Liver (tissue), 9 donors: ENCODE data around the gene PLPP6. TPM values are rescaled to one million over a fixed set of nuclear protein-coding genes. Genes with fewer than 3 reads are reported as not detected.
A peak's percentile ranks its signal among the peaks of the same experiment; 100 is the strongest.

Experiments
- DNase-seq: peaks from one replicate; pipeline ENCODE4 v3.0.0-alpha.2; 2017; ENCODE audit warnings: low spot score
- H3K27ac ChIP-seq, 2 donors: one replicate each; pipeline ENCODE4 v1.7.0; 2013; ENCODE audit warnings: inconsistent platforms in 2 of 2, low read length in 2 of 2, control low read depth in 1 of 2, low read depth in 1 of 2, mild to moderate bottlenecking in 1 of 2
- H3K27me3 ChIP-seq, 4 donors: one replicate each; pipeline versions ENCODE4 v1.6.1 to v1.7.0; 2013; ENCODE audit warnings: low read length in 3 of 4, inconsistent platforms in 1 of 4, mild to moderate bottlenecking in 1 of 4, moderate library complexity in 1 of 4; ENCODE audit not compliant: control insufficient read depth in 4 of 4, insufficient read depth in 4 of 4
- H3K36me3 ChIP-seq, 4 donors: one replicate each; pipeline versions ENCODE4 v1.6.1 to v1.7.0; 2013; ENCODE audit warnings: low read length in 3 of 4, mild to moderate bottlenecking in 3 of 4, low read depth in 1 of 4, moderate library complexity in 1 of 4; ENCODE audit not compliant: control insufficient read depth in 4 of 4, insufficient read depth in 3 of 4
- H3K4me1 ChIP-seq, 4 donors: one replicate each; pipeline versions ENCODE4 v1.6.1 to v1.7.0; 2013; ENCODE audit warnings: low read length in 3 of 4, mild to moderate bottlenecking in 3 of 4, moderate library complexity in 1 of 4; ENCODE audit not compliant: control insufficient read depth in 4 of 4, insufficient read depth in 4 of 4
- H3K4me3 ChIP-seq, 3 donors: one replicate each; pipeline versions ENCODE4 v1.6.1 to v1.7.0; 2013; ENCODE audit warnings: low read length in 3 of 3, control low read depth in 1 of 3, low read depth in 1 of 3, mild to moderate bottlenecking in 1 of 3
- H3K9ac ChIP-seq, 2 donors: one replicate each; pipeline ENCODE4 v1.7.0; 2013; ENCODE audit warnings: low read length in 2 of 2, mild to moderate bottlenecking in 2 of 2, moderate library complexity in 2 of 2, control low read depth in 1 of 2, low read depth in 1 of 2
- H3K9me3 ChIP-seq, 4 donors: one replicate each; pipeline versions ENCODE4 v1.6.1 to v1.7.0; 2013; ENCODE audit warnings: low read length in 3 of 4; ENCODE audit not compliant: control insufficient read depth in 4 of 4
- EGR1 ChIP-seq, 2 donors: IDR thresholded peaks; 2 replicates each; pipeline ENCODE4 v1.6.1; 2016 to 2018; ENCODE audit warnings: antibody characterized with exemption in 2 of 2, low read depth in 2 of 2
- FOXA1 ChIP-seq: IDR thresholded peaks from 2 replicates; pipeline ENCODE4 v1.6.1; 2016; ENCODE audit warnings: antibody characterized with exemption
- FOXA2 ChIP-seq: IDR thresholded peaks from 2 replicates; pipeline ENCODE4 v1.6.1; 2016; ENCODE audit warnings: antibody characterized with exemption
- GABPA ChIP-seq, 2 donors: IDR thresholded peaks in 1 of 2; conservative IDR thresholded peaks in 1 of 2; 2 replicates each; pipeline ENCODE4 v1.6.1; 2016; ENCODE audit warnings: antibody characterized with exemption in 2 of 2, mild to moderate bottlenecking in 1 of 2, moderate library complexity in 1 of 2
- HNF4A ChIP-seq, 2 donors: conservative IDR thresholded peaks; 2 replicates each; pipeline ENCODE4 v1.6.1; 2016; ENCODE audit warnings: antibody characterized with exemption in 2 of 2, mild to moderate bottlenecking in 2 of 2
- HNF4G ChIP-seq: IDR thresholded peaks from 2 replicates; pipeline ENCODE4 v1.6.1; 2016; ENCODE audit warnings: antibody characterized with exemption
- JUND ChIP-seq, 2 donors: IDR thresholded peaks; 2 replicates each; pipeline ENCODE4 v1.6.1; 2016; ENCODE audit warnings: antibody characterized with exemption in 2 of 2
- NR2F2 ChIP-seq: IDR thresholded peaks from 2 replicates; pipeline ENCODE4 v1.6.1; 2016; ENCODE audit warnings: antibody characterized with exemption
- RAD21 ChIP-seq, 2 donors: IDR thresholded peaks; 2 replicates each; pipeline ENCODE4 v1.6.1; 2016; ENCODE audit warnings: antibody characterized with exemption in 2 of 2, mild to moderate bottlenecking in 2 of 2
- RXRA ChIP-seq, 2 donors: IDR thresholded peaks; 2 replicates each; pipeline ENCODE4 v1.6.1; 2017 to 2018; ENCODE audit warnings: antibody characterized with exemption in 2 of 2, mild to moderate bottlenecking in 1 of 2
- SP1 ChIP-seq: IDR thresholded peaks from 2 replicates; pipeline ENCODE4 v1.6.1; 2018; ENCODE audit warnings: antibody characterized with exemption, mild to moderate bottlenecking
- TAF1 ChIP-seq: conservative IDR thresholded peaks from 2 replicates; pipeline ENCODE4 v1.6.1; 2016; ENCODE audit warnings: antibody characterized with exemption, mild to moderate bottlenecking
- YY1 ChIP-seq: IDR thresholded peaks from 2 replicates; pipeline ENCODE4 v1.6.1; 2016; ENCODE audit warnings: antibody characterized with exemption, mild to moderate bottlenecking
- WGBS: extraction: QIAGEN DNeasy Blood & Tissue Kit; methylation state at CpG from one replicate; pipeline ENCODE4 v1.1.7; 2013; 5-methylcytosine and 5-hydroxymethylcytosine counted together
- polyA plus RNA-seq, 2 donors: library from polyadenylated mRNA; stranded (reverse) in 1 of 2; unstranded in 1 of 2; fragments of 200-250 nt in 1 of 2; fragments of >200 nt in 1 of 2; fragmentation: Nextera tagmentation in 1 of 2; extraction: Ambion mirVana in 1 of 2; gene quantifications; one replicate each; pipeline versions ENCODE4 v1.2.1 to v1.2.3, GENCODE V29; 2013 to 2015
- total RNA-seq, 2 donors: library from RNA; depleted of rRNA; stranded (reverse); fragments of >200 nt; gene quantifications; one replicate each; pipeline ENCODE4 v1.2.3, GENCODE V29; 2014
- TF ChIP-seq, protein P1 (sequence below): IDR thresholded peaks from 2 replicates; pipeline ENCODE4 v1.6.1; 2016; ENCODE audit warnings: antibody characterized with exemption
- TF ChIP-seq, protein P2 (sequence below): IDR thresholded peaks from 2 replicates; pipeline ENCODE4 v1.6.1; 2016; ENCODE audit warnings: antibody characterized with exemption, mild to moderate bottlenecking
- TF ChIP-seq, protein P3 (sequence below): fragments of 150-350 bp; IDR thresholded peaks from 2 replicates; pipeline ENCODE4 v1.5.1; 2017; ENCODE audit warnings: improper control_type of control experiment, low read depth, low read length; ENCODE audit not compliant: missing input control
- TF ChIP-seq, protein P4 (sequence below): IDR thresholded peaks from 2 replicates; pipeline ENCODE4 v1.6.1; 2016; ENCODE audit warnings: antibody characterized with exemption
- TF ChIP-seq, protein P5 (sequence below): IDR thresholded peaks from 2 replicates; pipeline ENCODE4 v1.6.1; 2016; ENCODE audit warnings: antibody characterized with exemption
- donor health status: healthy.
- donor health status: healthy.
- donor health status: healthy.
- donor health status: healthy.
- donor health status: healthy.

The PLPP6 gene
- total and polyA plus RNA-seq, 4 donors, result 9.5 to 11.8 (median 11.1) TPM

DNA sequence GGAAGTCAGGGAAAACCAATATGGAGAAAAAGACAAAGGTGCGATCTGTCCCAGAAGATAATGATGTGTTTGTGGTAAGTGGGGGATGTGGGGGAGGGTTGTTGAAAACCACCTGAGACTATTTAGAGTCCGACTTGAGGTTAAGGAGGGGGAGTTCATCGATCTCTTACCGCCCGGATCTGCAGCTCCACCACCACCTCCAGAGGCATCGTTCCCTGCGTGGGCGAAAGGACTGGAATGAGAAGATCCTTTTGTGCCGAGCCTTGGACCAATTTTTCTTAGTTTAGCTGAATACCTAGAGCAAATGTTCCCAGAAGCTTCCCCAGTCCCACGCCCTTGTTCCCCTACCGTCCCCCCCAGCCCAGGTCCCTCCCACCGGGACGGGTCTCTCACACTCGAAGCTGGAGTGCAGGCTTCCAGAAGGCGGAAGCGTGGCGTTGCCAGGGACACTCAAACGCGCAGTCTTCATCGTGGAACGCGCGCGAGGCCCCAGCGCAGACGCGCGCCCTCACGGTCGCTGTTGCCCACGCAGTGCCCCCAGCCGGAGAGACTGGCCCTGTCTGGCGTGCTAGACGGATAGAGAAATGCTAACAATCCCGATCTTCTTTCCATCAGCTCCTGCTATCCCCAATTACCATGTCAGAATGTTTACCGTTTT, 4.1 kb downstream of the PLPP6 start, which contains the start of gene SPATA6L:
Gene SPATA6L, minus strand, starts transcription at position 439 of the 658 bp plus-strand sequence. Its CDS starts 230 bp downstream, at position 209.
- H3K4me3 ChIP-seq, result peak within 1 kb of the TSS; percentile 69 to 85 (median 71)
- H3K4me1 ChIP-seq, result peaks cover 0 to 30% (median 12%) of the 10 kb centered on the region in 4 donors
- H3K9me3 ChIP-seq, result no peaks in the 10 kb centered on the region
- H3K9ac ChIP-seq, result peak within 1 kb of the TSS; percentile 72 to 83
- H3K27me3 ChIP-seq, result no peaks in the 10 kb centered on the region
- DNase-seq, result peak; percentile 60
- peak within 1 kb of the TSS; percentile 94 to 97 for H3K27ac ChIP-seq
- 1% methylated on average over 36 of the region's 36 CpGs for WGBS
- TF ChIP-seq, protein P1, sequence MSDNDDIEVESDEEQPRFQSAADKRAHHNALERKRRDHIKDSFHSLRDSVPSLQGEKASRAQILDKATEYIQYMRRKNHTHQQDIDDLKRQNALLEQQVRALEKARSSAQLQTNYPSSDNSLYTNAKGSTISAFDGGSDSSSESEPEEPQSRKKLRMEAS, result peak; percentile 8
- TF ChIP-seq JUND (IDR thresholded peaks at IDR 0.05) (no peak), RAD21 (IDR thresholded peaks at IDR 0.05) (no peak), GABPA (IDR thresholded peaks at IDR 0.05 in 1 of 2, conservative IDR thresholded peaks at IDR 0.05 in 1 of 2) (no peak), EGR1 (IDR thresholded peaks at IDR 0.05; ENCODE audit: low read depth in 2 of 2) (peak in 1 of 2 donors; percentile 69), SP1 (peak; percentile 21), YY1 (no peak), RXRA (IDR thresholded peaks at IDR 0.05) (no peak), HNF4A (conservative IDR thresholded peaks at IDR 0.05) (no peak), TAF1 (peak; percentile 23), NR2F2 (no peak), HNF4G (no peak), FOXA1 (no peak), FOXA2 (no peak)
- TF ChIP-seq, protein P2, sequence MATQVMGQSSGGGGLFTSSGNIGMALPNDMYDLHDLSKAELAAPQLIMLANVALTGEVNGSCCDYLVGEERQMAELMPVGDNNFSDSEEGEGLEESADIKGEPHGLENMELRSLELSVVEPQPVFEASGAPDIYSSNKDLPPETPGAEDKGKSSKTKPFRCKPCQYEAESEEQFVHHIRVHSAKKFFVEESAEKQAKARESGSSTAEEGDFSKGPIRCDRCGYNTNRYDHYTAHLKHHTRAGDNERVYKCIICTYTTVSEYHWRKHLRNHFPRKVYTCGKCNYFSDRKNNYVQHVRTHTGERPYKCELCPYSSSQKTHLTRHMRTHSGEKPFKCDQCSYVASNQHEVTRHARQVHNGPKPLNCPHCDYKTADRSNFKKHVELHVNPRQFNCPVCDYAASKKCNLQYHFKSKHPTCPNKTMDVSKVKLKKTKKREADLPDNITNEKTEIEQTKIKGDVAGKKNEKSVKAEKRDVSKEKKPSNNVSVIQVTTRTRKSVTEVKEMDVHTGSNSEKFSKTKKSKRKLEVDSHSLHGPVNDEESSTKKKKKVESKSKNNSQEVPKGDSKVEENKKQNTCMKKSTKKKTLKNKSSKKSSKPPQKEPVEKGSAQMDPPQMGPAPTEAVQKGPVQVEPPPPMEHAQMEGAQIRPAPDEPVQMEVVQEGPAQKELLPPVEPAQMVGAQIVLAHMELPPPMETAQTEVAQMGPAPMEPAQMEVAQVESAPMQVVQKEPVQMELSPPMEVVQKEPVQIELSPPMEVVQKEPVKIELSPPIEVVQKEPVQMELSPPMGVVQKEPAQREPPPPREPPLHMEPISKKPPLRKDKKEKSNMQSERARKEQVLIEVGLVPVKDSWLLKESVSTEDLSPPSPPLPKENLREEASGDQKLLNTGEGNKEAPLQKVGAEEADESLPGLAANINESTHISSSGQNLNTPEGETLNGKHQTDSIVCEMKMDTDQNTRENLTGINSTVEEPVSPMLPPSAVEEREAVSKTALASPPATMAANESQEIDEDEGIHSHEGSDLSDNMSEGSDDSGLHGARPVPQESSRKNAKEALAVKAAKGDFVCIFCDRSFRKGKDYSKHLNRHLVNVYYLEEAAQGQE, result no peak
- TF ChIP-seq, protein P3, sequence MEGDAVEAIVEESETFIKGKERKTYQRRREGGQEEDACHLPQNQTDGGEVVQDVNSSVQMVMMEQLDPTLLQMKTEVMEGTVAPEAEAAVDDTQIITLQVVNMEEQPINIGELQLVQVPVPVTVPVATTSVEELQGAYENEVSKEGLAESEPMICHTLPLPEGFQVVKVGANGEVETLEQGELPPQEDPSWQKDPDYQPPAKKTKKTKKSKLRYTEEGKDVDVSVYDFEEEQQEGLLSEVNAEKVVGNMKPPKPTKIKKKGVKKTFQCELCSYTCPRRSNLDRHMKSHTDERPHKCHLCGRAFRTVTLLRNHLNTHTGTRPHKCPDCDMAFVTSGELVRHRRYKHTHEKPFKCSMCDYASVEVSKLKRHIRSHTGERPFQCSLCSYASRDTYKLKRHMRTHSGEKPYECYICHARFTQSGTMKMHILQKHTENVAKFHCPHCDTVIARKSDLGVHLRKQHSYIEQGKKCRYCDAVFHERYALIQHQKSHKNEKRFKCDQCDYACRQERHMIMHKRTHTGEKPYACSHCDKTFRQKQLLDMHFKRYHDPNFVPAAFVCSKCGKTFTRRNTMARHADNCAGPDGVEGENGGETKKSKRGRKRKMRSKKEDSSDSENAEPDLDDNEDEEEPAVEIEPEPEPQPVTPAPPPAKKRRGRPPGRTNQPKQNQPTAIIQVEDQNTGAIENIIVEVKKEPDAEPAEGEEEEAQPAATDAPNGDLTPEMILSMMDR, result peak; percentile 5
- TF ChIP-seq, protein P4, sequence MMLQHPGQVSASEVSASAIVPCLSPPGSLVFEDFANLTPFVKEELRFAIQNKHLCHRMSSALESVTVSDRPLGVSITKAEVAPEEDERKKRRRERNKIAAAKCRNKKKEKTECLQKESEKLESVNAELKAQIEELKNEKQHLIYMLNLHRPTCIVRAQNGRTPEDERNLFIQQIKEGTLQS, result no peak
- TF ChIP-seq, protein P5, sequence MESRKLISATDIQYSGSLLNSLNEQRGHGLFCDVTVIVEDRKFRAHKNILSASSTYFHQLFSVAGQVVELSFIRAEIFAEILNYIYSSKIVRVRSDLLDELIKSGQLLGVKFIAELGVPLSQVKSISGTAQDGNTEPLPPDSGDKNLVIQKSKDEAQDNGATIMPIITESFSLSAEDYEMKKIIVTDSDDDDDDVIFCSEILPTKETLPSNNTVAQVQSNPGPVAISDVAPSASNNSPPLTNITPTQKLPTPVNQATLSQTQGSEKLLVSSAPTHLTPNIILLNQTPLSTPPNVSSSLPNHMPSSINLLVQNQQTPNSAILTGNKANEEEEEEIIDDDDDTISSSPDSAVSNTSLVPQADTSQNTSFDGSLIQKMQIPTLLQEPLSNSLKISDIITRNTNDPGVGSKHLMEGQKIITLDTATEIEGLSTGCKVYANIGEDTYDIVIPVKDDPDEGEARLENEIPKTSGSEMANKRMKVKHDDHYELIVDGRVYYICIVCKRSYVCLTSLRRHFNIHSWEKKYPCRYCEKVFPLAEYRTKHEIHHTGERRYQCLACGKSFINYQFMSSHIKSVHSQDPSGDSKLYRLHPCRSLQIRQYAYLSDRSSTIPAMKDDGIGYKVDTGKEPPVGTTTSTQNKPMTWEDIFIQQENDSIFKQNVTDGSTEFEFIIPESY, result no peak
- no peaks in the 10 kb centered on the region for H3K36me3 ChIP-seq
